ENCODE results near the gene USP8. TPM values are rescaled to one million over a fixed set of nuclear protein-coding genes. Genes with fewer than 3 reads are reported as not detected.
A peak's percentile ranks its signal among the peaks of the same experiment; 100 is the strongest.
"Not testable (repeated sequence)": the region's sequence is repeated elsewhere in the genome, so short reads cannot be mapped to it uniquely, and the experiment has no call there.

USP8 gene
- polyA plus RNA-seq, 4 donors = 27.4 to 57.8 (median 39.1) TPM

- no peak for FAIRE-seq
- Histone ChIP-seq H3K4me3 (ENCODE audit: low read depth in 1 of 3, low read length in 3 of 3) (no peak overlapping the region), H3K36me3 (ENCODE audit: control insufficient read depth in 3 of 3, insufficient read depth in 2 of 3, low read depth in 1 of 3, low read length in 3 of 3) (no peaks in the 10 kb centered on the region), H3K27ac (ENCODE audit: low read depth in 1 of 3, low read length in 2 of 3) (no peak overlapping the region), H3K4me1 (ENCODE audit: control insufficient read depth in 3 of 3, insufficient read depth in 2 of 3, low read depth in 1 of 3, low read length in 2 of 3) (no peaks in the 10 kb centered on the region), H3K9me3 (ENCODE audit: control insufficient read depth in 2 of 2, insufficient read depth in 1 of 2, low read depth in 1 of 2, low read length in 1 of 2) (no peaks in the 10 kb centered on the region), H3K27me3 (ENCODE audit: control insufficient read depth in 3 of 3, insufficient read depth in 3 of 3, low read length in 3 of 3) (no peaks in the 10 kb centered on the region)
- DNase-seq = peak; percentile 33 to 46
- 33 to 54% (median 46%) methylated on average over 4 of the region's 4 CpGs for WGBS, 3 donors
Observed at GRCh38 chr15:50390554-50391264, 33.5 kb upstream of the USP8 start.

- not testable (repeated sequence) for H3K4me1 ChIP-seq (ENCODE audit: control insufficient read depth in 3 of 3, insufficient read depth in 2 of 3, low read depth in 1 of 3, low read length in 2 of 3); H3K9me3 ChIP-seq (ENCODE audit: control insufficient read depth in 2 of 2, insufficient read depth in 1 of 2, low read depth in 1 of 2, low read length in 1 of 2); H3K27ac ChIP-seq (ENCODE audit: low read depth in 1 of 3, low read length in 2 of 3); H3K27me3 ChIP-seq (ENCODE audit: control insufficient read depth in 3 of 3, insufficient read depth in 3 of 3, low read length in 3 of 3); FAIRE-seq; DNase-seq; H3K4me3 ChIP-seq (ENCODE audit: low read depth in 1 of 3, low read length in 3 of 3); H3K36me3 ChIP-seq (ENCODE audit: control insufficient read depth in 3 of 3, insufficient read depth in 2 of 3, low read depth in 1 of 3, low read length in 3 of 3)
- 89 to 93% (median 91%) methylated on average over 4 of the region's 4 CpGs for WGBS, 3 donors
Observed at GRCh38 chr15:50391561-50391960, 32.6 kb upstream of the USP8 start.

GRCh38 chr15:50411870-50412269 lies 12.3 kb upstream of the USP8 start:
- Histone ChIP-seq H3K9me3 (ENCODE audit: control insufficient read depth in 2 of 2, insufficient read depth in 1 of 2, low read depth in 1 of 2, low read length in 1 of 2) (no peaks in the 10 kb centered on the region), H3K27me3 (ENCODE audit: control insufficient read depth in 3 of 3, insufficient read depth in 3 of 3, low read length in 3 of 3) (no peaks in the 10 kb centered on the region), H3K36me3 (ENCODE audit: control insufficient read depth in 3 of 3, insufficient read depth in 2 of 3, low read depth in 1 of 3, low read length in 3 of 3) (no peaks in the 10 kb centered on the region), H3K4me3 (ENCODE audit: low read depth in 1 of 3, low read length in 3 of 3) (no peak overlapping the region), H3K27ac (ENCODE audit: low read depth in 1 of 3, low read length in 2 of 3) (no peak overlapping the region), H3K4me1 (ENCODE audit: control insufficient read depth in 3 of 3, insufficient read depth in 2 of 3, low read depth in 1 of 3, low read length in 2 of 3) (no peaks in the 10 kb centered on the region)
- FAIRE-seq = no peak
- WGBS, 3 donors = 74 to 95% (median 95%) methylated on average over 2 of the region's 2 CpGs
- no peak for DNase-seq

- FAIRE-seq = no peak
- WGBS, 3 donors = 93 to 97% (median 96%) methylated on average over 2 of the region's 2 CpGs
- H3K36me3 ChIP-seq (ENCODE audit: control insufficient read depth in 3 of 3, insufficient read depth in 2 of 3, low read depth in 1 of 3, low read length in 3 of 3) = no peaks in the 10 kb centered on the region
- no peaks in the 10 kb centered on the region for H3K9me3 ChIP-seq (ENCODE audit: control insufficient read depth in 2 of 2, insufficient read depth in 1 of 2, low read depth in 1 of 2, low read length in 1 of 2)
- no peak for DNase-seq
- H3K27me3 ChIP-seq (ENCODE audit: control insufficient read depth in 3 of 3, insufficient read depth in 3 of 3, low read length in 3 of 3) = no peaks in the 10 kb centered on the region
- H3K4me3 ChIP-seq (ENCODE audit: low read depth in 1 of 3, low read length in 3 of 3) = no peak overlapping the region
- H3K4me1 ChIP-seq (ENCODE audit: control insufficient read depth in 3 of 3, insufficient read depth in 2 of 3, low read depth in 1 of 3, low read length in 2 of 3) = no peaks in the 10 kb centered on the region
- H3K27ac ChIP-seq (ENCODE audit: low read depth in 1 of 3, low read length in 2 of 3) = no peak overlapping the region
Observed at GRCh38 chr15:50414624-50415023, 9.6 kb upstream of the USP8 start.

- WGBS, 3 donors = 50 to 59% (median 53%) methylated on average over 3 of the region's 3 CpGs
Observed at GRCh38 chr15:50415752-50416404, 8.3 kb upstream of the USP8 start.

GRCh38 chr15:50416890-50417289 lies 7.3 kb upstream of the USP8 start:
- no peak overlapping the region for H3K4me3 ChIP-seq (ENCODE audit: low read depth in 1 of 3, low read length in 3 of 3)
- H3K36me3 ChIP-seq (ENCODE audit: control insufficient read depth in 3 of 3, insufficient read depth in 2 of 3, low read depth in 1 of 3, low read length in 3 of 3) = no peaks in the 10 kb centered on the region
- no peaks in the 10 kb centered on the region for H3K4me1 ChIP-seq (ENCODE audit: control insufficient read depth in 3 of 3, insufficient read depth in 2 of 3, low read depth in 1 of 3, low read length in 2 of 3)
- no peak for FAIRE-seq
- H3K9me3 ChIP-seq (ENCODE audit: control insufficient read depth in 2 of 2, insufficient read depth in 1 of 2, low read depth in 1 of 2, low read length in 1 of 2) = no peaks in the 10 kb centered on the region
- WGBS, 3 donors = 88 to 94% (median 93%) methylated on average over 1 of the region's 1 CpG
- no peak for DNase-seq
- H3K27ac ChIP-seq (ENCODE audit: low read depth in 1 of 3, low read length in 2 of 3) = no peak overlapping the region
- no peaks in the 10 kb centered on the region for H3K27me3 ChIP-seq (ENCODE audit: control insufficient read depth in 3 of 3, insufficient read depth in 3 of 3, low read length in 3 of 3)

More at GRCh38 chr15:50415752-50416404, 8.3 kb upstream of the USP8 start:
- Histone ChIP-seq H3K4me1 (ENCODE audit: control insufficient read depth in 3 of 3, insufficient read depth in 2 of 3, low read depth in 1 of 3, low read length in 2 of 3) (no peaks in the 10 kb centered on the region), H3K27ac (ENCODE audit: low read depth in 1 of 3, low read length in 2 of 3) (no peak overlapping the region), H3K27me3 (ENCODE audit: control insufficient read depth in 3 of 3, insufficient read depth in 3 of 3, low read length in 3 of 3) (no peaks in the 10 kb centered on the region), H3K4me3 (ENCODE audit: low read depth in 1 of 3, low read length in 3 of 3) (no peak overlapping the region), H3K9me3 (ENCODE audit: control insufficient read depth in 2 of 2, insufficient read depth in 1 of 2, low read depth in 1 of 2, low read length in 1 of 2) (no peaks in the 10 kb centered on the region), H3K36me3 (ENCODE audit: control insufficient read depth in 3 of 3, insufficient read depth in 2 of 3, low read depth in 1 of 3, low read length in 3 of 3) (no peaks in the 10 kb centered on the region)
- peak; percentile 30 to 31 for DNase-seq
- FAIRE-seq = no peak

GRCh38 chr15:50418041-50418583 lies 6.1 kb upstream of the USP8 start:
- no peaks in the 10 kb centered on the region for H3K27me3 ChIP-seq (ENCODE audit: control insufficient read depth in 3 of 3, insufficient read depth in 3 of 3, low read length in 3 of 3)
- no peak for FAIRE-seq
- no peaks in the 10 kb centered on the region for H3K36me3 ChIP-seq (ENCODE audit: control insufficient read depth in 3 of 3, insufficient read depth in 2 of 3, low read depth in 1 of 3, low read length in 3 of 3)
- WGBS, 3 donors = 88 to 93% (median 92%) methylated on average over 9 of the region's 9 CpGs
- no peak for DNase-seq
- H3K9me3 ChIP-seq (ENCODE audit: control insufficient read depth in 2 of 2, insufficient read depth in 1 of 2, low read depth in 1 of 2, low read length in 1 of 2) = no peaks in the 10 kb centered on the region
- no peaks in the 10 kb centered on the region for H3K4me1 ChIP-seq (ENCODE audit: control insufficient read depth in 3 of 3, insufficient read depth in 2 of 3, low read depth in 1 of 3, low read length in 2 of 3)
- no peak overlapping the region for H3K27ac ChIP-seq (ENCODE audit: low read depth in 1 of 3, low read length in 2 of 3)
- H3K4me3 ChIP-seq (ENCODE audit: low read depth in 1 of 3, low read length in 3 of 3) = no peak overlapping the region

- WGBS, 3 donors = 5 to 13% (median 10%) methylated on average over 5 of the region's 5 CpGs
- H3K9me3 ChIP-seq (ENCODE audit: control insufficient read depth in 2 of 2, insufficient read depth in 1 of 2, low read depth in 1 of 2, low read length in 1 of 2) = no peaks in the 10 kb centered on the region
Observed at GRCh38 chr15:50425219-50425618, 1.0 kb downstream of the USP8 start.

More at GRCh38 chr15:50425219-50425618, 1.0 kb downstream of the USP8 start:
- DNase-seq (no peak), FAIRE-seq (no peak)
- H3K27ac ChIP-seq (ENCODE audit: low read depth in 1 of 3, low read length in 2 of 3) = peak overlapping the region in 1 of 3 donors; percentile 98
- no peaks in the 10 kb centered on the region for H3K27me3 ChIP-seq (ENCODE audit: control insufficient read depth in 3 of 3, insufficient read depth in 3 of 3, low read length in 3 of 3)
- peak overlapping the region; percentile 18 to 91 (median 63) for H3K4me3 ChIP-seq (ENCODE audit: low read depth in 1 of 3, low read length in 3 of 3)
- peaks cover 0 to 2% (median 0%) of the 10 kb centered on the region in 3 donors for H3K4me1 ChIP-seq (ENCODE audit: control insufficient read depth in 3 of 3, insufficient read depth in 2 of 3, low read depth in 1 of 3, low read length in 2 of 3)
- H3K36me3 ChIP-seq (ENCODE audit: control insufficient read depth in 3 of 3, insufficient read depth in 2 of 3, low read depth in 1 of 3, low read length in 3 of 3) = peaks cover 0 to 12% (median 0%) of the 10 kb centered on the region in 3 donors

All from small intestine (tissue), 7 donors.